ENCODE results near the gene MLLT6.

MLLT6 gene

GRCh38 chr17:38733982-38734973 is 29.2 kb downstream of the MLLT6 start:
- DNase-seq (ENCODE audit: extremely low read depth, low read depth), result no peak

GRCh38 chr17:38735161-38735997 is 30.3 kb downstream of the MLLT6 start:
- peak; percentile 93 for TF ChIP-seq CTCF (IDR thresholded peaks at IDR 0.05; ENCODE audit: low read depth, low read length, missing control alignments)
- H3K4me3 ChIP-seq (replicated peaks; ENCODE audit: low read depth, low read length), result no peak overlapping the region
- DNase-seq (ENCODE audit: extremely low read depth, low read depth), result no peak

More at GRCh38 chr17:38733982-38734973, 29.2 kb downstream of the MLLT6 start:
- peak; percentile 31 for TF ChIP-seq CTCF (IDR thresholded peaks at IDR 0.05; ENCODE audit: low read depth, low read length, missing control alignments)
- no peak overlapping the region for H3K4me3 ChIP-seq (replicated peaks; ENCODE audit: low read depth, low read length)

GRCh38 chr17:38738007-38738662 is 33.1 kb downstream of the MLLT6 start:
- no peak for DNase-seq (ENCODE audit: extremely low read depth, low read depth)
- H3K4me3 ChIP-seq (replicated peaks; ENCODE audit: low read depth, low read length), result no peak overlapping the region
- no peak for TF ChIP-seq CTCF (IDR thresholded peaks at IDR 0.05; ENCODE audit: low read depth, low read length, missing control alignments)

- DNase-seq (ENCODE audit: extremely low read depth, low read depth), result no peak
- H3K4me3 ChIP-seq (replicated peaks; ENCODE audit: low read depth, low read length), result no peak overlapping the region
- no peak for TF ChIP-seq CTCF (IDR thresholded peaks at IDR 0.05; ENCODE audit: low read depth, low read length, missing control alignments)
Measured at GRCh38 chr17:38738686-38739085, 33.6 kb downstream of the MLLT6 start.

- no peak for DNase-seq (ENCODE audit: extremely low read depth, low read depth)
- H3K4me3 ChIP-seq (replicated peaks; ENCODE audit: low read depth, low read length), result no peak overlapping the region
- TF ChIP-seq CTCF (IDR thresholded peaks at IDR 0.05; ENCODE audit: low read depth, low read length, missing control alignments), result no peak
Measured at GRCh38 chr17:38739305-38739704, 34.2 kb downstream of the MLLT6 start.

- no peak for TF ChIP-seq CTCF (IDR thresholded peaks at IDR 0.05; ENCODE audit: low read depth, low read length, missing control alignments)
- no peak overlapping the region for H3K4me3 ChIP-seq (replicated peaks; ENCODE audit: low read depth, low read length)
- DNase-seq (ENCODE audit: extremely low read depth, low read depth), result no peak
Measured at GRCh38 chr17:38740044-38740443, 35.0 kb downstream of the MLLT6 start.

Data from HFF-Myc (cell line).